HG03135 (cell line): Measurements from ENCODE around the gene TBL1XR1.
"Not testable (repeated sequence)": the region's sequence is repeated elsewhere in the genome, so short reads cannot be mapped to it uniquely, and the experiment has no call there.

Experiments
- ATAC-seq: cut with Tn5 transposase; IDR thresholded peaks from one replicate; pipeline ENCODE4 v1.9.1; 2021; ENCODE audit warnings: mild to moderate bottlenecking, moderate library complexity; ENCODE audit not compliant: unreplicated experiment

Gene TBL1XR1

GRCh38 chr3:177039490-177040274 is 157.6 kb downstream of the TBL1XR1 start:
- ATAC-seq = no peak

GRCh38 chr3:177037241-177037640 is 160.0 kb downstream of the TBL1XR1 start:
- no peak for ATAC-seq

GRCh38 chr3:177035676-177036075 is 161.6 kb downstream of the TBL1XR1 start:
- no peak for ATAC-seq

- ATAC-seq = no peak
Observed at GRCh38 chr3:177034832-177035475, 162.3 kb downstream of the TBL1XR1 start.

GRCh38 chr3:177026505-177027277 is 170.6 kb downstream of the TBL1XR1 start:
- ATAC-seq = no peak

- no peak for ATAC-seq
Observed at GRCh38 chr3:177015881-177016280, 181.4 kb downstream of the TBL1XR1 start.

GRCh38 chr3:177013681-177014280 is 183.5 kb downstream of the TBL1XR1 start:
- no peak for ATAC-seq

GRCh38 chr3:177005718-177006405 is 191.4 kb downstream of the TBL1XR1 start:
- ATAC-seq = no peak

GRCh38 chr3:177000159-177000558 is 197.1 kb downstream of the TBL1XR1 start:
- not testable (repeated sequence) for ATAC-seq

GRCh38 chr3:176995946-176996345 is 201.3 kb downstream of the TBL1XR1 start:
- ATAC-seq = no peak

GRCh38 chr3:176994891-176995781 is 202.1 kb downstream of the TBL1XR1 start:
- ATAC-seq = no peak

- ATAC-seq = no peak
Observed at GRCh38 chr3:176994393-176994792, 202.9 kb downstream of the TBL1XR1 start.

GRCh38 chr3:176992978-176993377 is 204.3 kb downstream of the TBL1XR1 start:
- ATAC-seq = no peak

GRCh38 chr3:176992565-176992964 is 204.7 kb downstream of the TBL1XR1 start:
- no peak for ATAC-seq

GRCh38 chr3:176988795-176989194 is 208.5 kb downstream of the TBL1XR1 start:
- no peak for ATAC-seq

- ATAC-seq = no peak
Observed at GRCh38 chr3:176987901-176988650, 209.2 kb downstream of the TBL1XR1 start.

- no peak for ATAC-seq
Observed at GRCh38 chr3:176978441-176978840, 218.8 kb downstream of the TBL1XR1 start.

GRCh38 chr3:176977331-176977730 is 220.0 kb downstream of the TBL1XR1 start:
- no peak for ATAC-seq

- no peak for ATAC-seq
Observed at GRCh38 chr3:176976586-176976985, 220.7 kb downstream of the TBL1XR1 start.
